ENCODE data around the gene COX20.

DNA sequence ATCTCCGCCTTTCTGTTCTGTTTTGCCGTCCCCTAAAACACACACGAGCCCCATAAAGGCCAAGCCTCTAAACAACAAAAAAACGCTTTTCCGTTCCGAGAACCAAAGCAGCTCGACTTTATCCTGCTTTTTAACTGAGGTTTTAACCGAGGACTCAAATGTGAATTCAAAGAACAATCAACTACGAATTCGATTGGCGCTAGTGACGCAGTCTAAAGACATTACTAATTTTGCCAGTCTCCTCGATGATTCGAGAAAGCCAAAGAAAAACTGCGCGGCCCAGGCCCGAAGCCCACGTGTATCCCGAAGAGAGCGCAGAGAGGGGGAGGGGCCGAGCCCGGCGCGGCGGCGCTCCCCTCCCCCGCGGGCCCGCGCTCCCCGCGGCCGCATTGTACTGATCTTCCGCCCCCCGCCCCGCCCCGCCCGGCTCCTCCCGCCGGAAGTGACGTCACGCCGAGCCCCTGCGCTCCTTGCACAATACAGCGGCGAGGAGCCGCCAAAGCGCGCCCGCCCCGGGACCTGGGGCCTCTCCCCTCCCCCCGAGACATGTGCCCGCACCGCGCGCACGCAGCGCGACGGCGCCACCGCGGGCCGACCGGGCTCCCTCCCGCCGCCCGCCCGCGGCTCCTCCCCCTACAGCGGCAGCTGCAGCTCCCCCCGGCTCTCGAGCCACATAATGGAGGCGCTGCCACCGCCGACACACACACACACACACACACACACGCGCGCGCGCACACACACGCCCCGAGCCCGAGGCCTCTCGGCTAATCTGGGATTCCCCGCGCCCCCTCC is 27.4 kb downstream of the COX20 start:
- TF ChIP-seq CTCF (IDR thresholded peaks at IDR 0.05): no peak
- peak; percentile 81 for TF ChIP-seq POLR2A (IDR thresholded peaks at IDR 0.05)
- TF ChIP-seq EP300 (IDR thresholded peaks at IDR 0.05): no peak

Data from ovary (tissue), 3 donors.